ENCODE measurements around the gene GSE1. TPM values are rescaled to one million over a fixed set of nuclear protein-coding genes. Genes with fewer than 3 reads are reported as not detected.

The GSE1 gene
- total and polyA plus RNA-seq, 9 of the 15 experiments (the other 6 are each of a cell fraction or from before 2014, with no cell fraction given) = 12.2 to 244 (median 57.9) TPM

DNA sequence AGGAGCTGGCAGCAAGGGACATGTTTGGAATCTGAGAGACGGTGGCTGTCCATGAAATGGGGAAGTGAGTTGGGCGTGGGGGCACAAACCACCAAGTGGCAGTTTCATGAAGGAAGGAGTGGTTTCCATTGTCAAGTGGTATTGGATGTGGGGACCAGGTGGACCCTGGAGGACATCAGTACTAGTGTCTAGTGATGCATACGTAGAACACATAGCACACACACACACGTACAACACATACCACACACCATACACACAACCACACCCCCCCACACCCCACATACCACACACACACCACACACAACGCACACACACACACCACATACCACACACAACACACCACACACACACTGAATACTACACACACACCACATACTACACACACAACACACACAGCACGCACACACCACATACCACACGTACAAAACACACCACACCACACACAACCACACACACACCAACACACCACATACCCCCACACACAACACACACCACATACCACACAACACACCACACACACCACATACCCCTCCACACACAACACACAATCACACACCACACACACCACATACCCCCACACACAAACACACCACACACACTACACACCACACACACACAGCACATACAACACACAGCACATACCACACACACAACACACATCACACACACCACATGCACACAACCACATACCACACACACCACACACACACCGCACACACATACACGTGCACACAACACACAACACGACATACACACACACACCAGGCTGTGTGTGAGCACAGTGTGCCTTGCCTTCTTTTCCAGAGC is 41.1 kb upstream of the GSE1 start (continued):
- TF ChIP-seq, protein P1, sequence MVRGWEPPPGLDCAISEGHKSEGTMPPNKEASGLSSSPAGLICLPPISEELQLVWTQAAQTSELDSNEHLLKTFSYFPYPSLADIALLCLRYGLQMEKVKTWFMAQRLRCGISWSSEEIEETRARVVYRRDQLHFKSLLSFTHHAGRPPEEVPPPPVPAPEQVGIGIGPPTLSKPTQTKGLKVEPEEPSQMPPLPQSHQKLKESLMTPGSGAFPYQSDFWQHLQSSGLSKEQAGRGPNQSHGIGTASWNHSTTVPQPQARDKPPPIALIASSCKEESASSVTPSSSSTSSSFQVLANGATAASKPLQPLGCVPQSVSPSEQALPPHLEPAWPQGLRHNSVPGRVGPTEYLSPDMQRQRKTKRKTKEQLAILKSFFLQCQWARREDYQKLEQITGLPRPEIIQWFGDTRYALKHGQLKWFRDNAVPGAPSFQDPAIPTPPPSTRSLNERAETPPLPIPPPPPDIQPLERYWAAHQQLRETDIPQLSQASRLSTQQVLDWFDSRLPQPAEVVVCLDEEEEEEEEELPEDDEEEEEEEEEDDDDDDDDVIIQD (CRISPR knock-in tag; IDR thresholded peaks at IDR 0.05) = 0 out of 2 replicates have a peak, but pooled peaks have one; percentile 49
- TF ChIP-seq MTA1 (IDR thresholded peaks at IDR 0.05; ENCODE audit: borderline replicate concordance) (peak; percentile 69; the same call in 1 of the 2 replicates), ZNF445 (CRISPR knock-in tag; IDR thresholded peaks at IDR 0.05; ENCODE audit: low read depth) (no peak), TAF1 (IDR thresholded peaks at IDR 0.05; ENCODE audit: control insufficient read depth, extremely low read depth, insufficient read depth, low read length, severe bottlenecking) (no peak), L3MBTL2 (IDR thresholded peaks at IDR 0.05) (no peak), ZNF695 (CRISPR knock-in tag; IDR thresholded peaks at IDR 0.05) (no peak), NR1H2 (CRISPR knock-in tag; IDR thresholded peaks at IDR 0.05) (no peak), NR2C2 (CRISPR knock-in tag; IDR thresholded peaks at IDR 0.05) (no peak; the same call in 1 of the 2 replicates), NR2C2 (tag; IDR thresholded peaks at IDR 0.05) (no peak), SMARCB1 (IDR thresholded peaks at IDR 0.05; ENCODE audit: insufficient read length, low read depth) (no peak), ZSCAN32 (CRISPR knock-in tag; IDR thresholded peaks at IDR 0.05) (no peak), SRSF9 (IDR thresholded peaks at IDR 0.05; ENCODE audit: borderline replicate concordance, low read depth, low read length) (no peak), BRCA1 (IDR thresholded peaks at IDR 0.05) (no peak), BRCA1 (CRISPR knock-in tag; IDR thresholded peaks at IDR 0.05) (no peak), FOXJ3 (CRISPR knock-in tag; IDR thresholded peaks at IDR 0.05) (no peak), MTF1 (CRISPR knock-in tag; IDR thresholded peaks at IDR 0.05; ENCODE audit: borderline replicate concordance) (no peak), PHF8 (IDR thresholded peaks at IDR 0.05; ENCODE audit: borderline replicate concordance, low read length) (no peak), CSDE1 (IDR thresholded peaks at IDR 0.05) (peak in 1 of 2 experiments; percentile 92; a peak in 1 of 4 replicates), MYC (IDR thresholded peaks at IDR 0.05; ENCODE audit: low read depth, low read length) (no peak), MYC (CRISPR knock-in tag; IDR thresholded peaks at IDR 0.05; ENCODE audit: borderline replicate concordance, low read depth) (no peak), U2AF1 (optimal IDR thresholded peaks at IDR 0.05; ENCODE audit: low read depth, low read length) (no peak), CEBPB (tag; IDR thresholded peaks at IDR 0.05) (no peak)
- TF ChIP-seq, protein P2, sequence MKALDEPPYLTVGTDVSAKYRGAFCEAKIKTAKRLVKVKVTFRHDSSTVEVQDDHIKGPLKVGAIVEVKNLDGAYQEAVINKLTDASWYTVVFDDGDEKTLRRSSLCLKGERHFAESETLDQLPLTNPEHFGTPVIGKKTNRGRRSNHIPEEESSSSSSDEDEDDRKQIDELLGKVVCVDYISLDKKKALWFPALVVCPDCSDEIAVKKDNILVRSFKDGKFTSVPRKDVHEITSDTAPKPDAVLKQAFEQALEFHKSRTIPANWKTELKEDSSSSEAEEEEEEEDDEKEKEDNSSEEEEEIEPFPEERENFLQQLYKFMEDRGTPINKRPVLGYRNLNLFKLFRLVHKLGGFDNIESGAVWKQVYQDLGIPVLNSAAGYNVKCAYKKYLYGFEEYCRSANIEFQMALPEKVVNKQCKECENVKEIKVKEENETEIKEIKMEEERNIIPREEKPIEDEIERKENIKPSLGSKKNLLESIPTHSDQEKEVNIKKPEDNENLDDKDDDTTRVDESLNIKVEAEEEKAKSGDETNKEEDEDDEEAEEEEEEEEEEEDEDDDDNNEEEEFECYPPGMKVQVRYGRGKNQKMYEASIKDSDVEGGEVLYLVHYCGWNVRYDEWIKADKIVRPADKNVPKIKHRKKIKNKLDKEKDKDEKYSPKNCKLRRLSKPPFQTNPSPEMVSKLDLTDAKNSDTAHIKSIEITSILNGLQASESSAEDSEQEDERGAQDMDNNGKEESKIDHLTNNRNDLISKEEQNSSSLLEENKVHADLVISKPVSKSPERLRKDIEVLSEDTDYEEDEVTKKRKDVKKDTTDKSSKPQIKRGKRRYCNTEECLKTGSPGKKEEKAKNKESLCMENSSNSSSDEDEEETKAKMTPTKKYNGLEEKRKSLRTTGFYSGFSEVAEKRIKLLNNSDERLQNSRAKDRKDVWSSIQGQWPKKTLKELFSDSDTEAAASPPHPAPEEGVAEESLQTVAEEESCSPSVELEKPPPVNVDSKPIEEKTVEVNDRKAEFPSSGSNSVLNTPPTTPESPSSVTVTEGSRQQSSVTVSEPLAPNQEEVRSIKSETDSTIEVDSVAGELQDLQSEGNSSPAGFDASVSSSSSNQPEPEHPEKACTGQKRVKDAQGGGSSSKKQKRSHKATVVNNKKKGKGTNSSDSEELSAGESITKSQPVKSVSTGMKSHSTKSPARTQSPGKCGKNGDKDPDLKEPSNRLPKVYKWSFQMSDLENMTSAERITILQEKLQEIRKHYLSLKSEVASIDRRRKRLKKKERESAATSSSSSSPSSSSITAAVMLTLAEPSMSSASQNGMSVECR (CRISPR knock-in tag; IDR thresholded peaks at IDR 0.05) = peak; percentile 31; the same call in 1 of the 2 replicates
- TF ChIP-seq, protein P3, sequence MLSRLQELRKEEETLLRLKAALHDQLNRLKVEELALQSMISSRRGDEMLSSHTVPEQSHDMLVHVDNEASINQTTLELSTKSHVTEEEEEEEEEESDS (CRISPR knock-in tag; IDR thresholded peaks at IDR 0.05) = no peak
